GM19468 (cell line): ENCODE results near the gene RELL2.

Source experiments
- ATAC-seq: cut with Tn5 transposase; IDR thresholded peaks from one replicate; pipeline ENCODE4 v1.9.1; 2021; ENCODE audit warnings: mild to moderate bottlenecking, moderate library complexity, moderate number of reproducible peaks; ENCODE audit not compliant: unreplicated experiment; ENCODE audit errors: extremely low read depth

RELL2 gene

GRCh38 chr5:141647242-141647641 is 10.4 kb downstream of the RELL2 start:
- ATAC-seq, result no peak

GRCh38 chr5:141647851-141648250 is 11.1 kb downstream of the RELL2 start:
- ATAC-seq, result no peak

- no peak for ATAC-seq
Measured at GRCh38 chr5:141649056-141649688, 12.4 kb downstream of the RELL2 start.

- no peak for ATAC-seq
Measured at GRCh38 chr5:141649972-141650371, 13.2 kb downstream of the RELL2 start.

- ATAC-seq, result peak; percentile 41
Measured at GRCh38 chr5:141650851-141651727, 14.3 kb downstream of the RELL2 start, which contains the start of gene FCHSD1. TSS of gene FCHSD1 (minus strand) at chr5:141651418. CDS start at chr5:141651368, 50 bp downstream.

- ATAC-seq, result no peak
Measured at GRCh38 chr5:141651728-141652105, 14.9 kb downstream of the RELL2 start.

- no peak for ATAC-seq
Measured at GRCh38 chr5:141654298-141654697, 17.5 kb downstream of the RELL2 start.

- no peak for ATAC-seq
Measured at GRCh38 chr5:141655020-141655419, 18.2 kb downstream of the RELL2 start.

GRCh38 chr5:141656396-141656795 is 19.6 kb downstream of the RELL2 start:
- ATAC-seq, result no peak

- ATAC-seq, result no peak
Measured at GRCh38 chr5:141657404-141657803, 20.6 kb downstream of the RELL2 start.

- no peak for ATAC-seq
Measured at GRCh38 chr5:141657937-141658545, 21.2 kb downstream of the RELL2 start.

- ATAC-seq, result no peak
Measured at GRCh38 chr5:141662028-141662427, 25.2 kb downstream of the RELL2 start.

- ATAC-seq, result no peak
Measured at GRCh38 chr5:141663506-141663905, 26.7 kb downstream of the RELL2 start.

- ATAC-seq, result peak; percentile 82
Measured at GRCh38 chr5:141664733-141665461, 28.1 kb downstream of the RELL2 start.

- no peak for ATAC-seq
Measured at GRCh38 chr5:141665995-141666940, 29.5 kb downstream of the RELL2 start.

GRCh38 chr5:141668601-141669265 is 31.9 kb downstream of the RELL2 start:
- no peak for ATAC-seq

GRCh38 chr5:141669520-141669919 is 32.7 kb downstream of the RELL2 start:
- no peak for ATAC-seq

- no peak for ATAC-seq
Measured at GRCh38 chr5:141672071-141672840, 35.5 kb downstream of the RELL2 start.
